H4 (cell line): ENCODE measurements around the gene SLC25A23. TPM values are rescaled to one million over a fixed set of nuclear protein-coding genes. Genes with fewer than 3 reads are reported as not detected.
A peak's percentile ranks its signal among the peaks of the same experiment; 100 is the strongest.

Experiments used
- DNase-seq: peaks from one replicate; pipeline ENCODE4 v3.0.0-alpha.2; 2015; ENCODE audit warnings: low spot score
- total RNA-seq: library from RNA; depleted of rRNA; stranded (reverse); fragments of >200 nt; shearing (Covaris generic); gene quantifications from 2 replicates; pipeline ENCODE4 v1.2.3, GENCODE V29; 2014

SLC25A23 gene
- total RNA-seq, 1 experiment from 2014 or later, result 16.6 TPM

- DNase-seq, result no peak
Measured at GRCh38 chr19:6481541-6482342, 22.1 kb upstream of the SLC25A23 start, which contains the start of gene DENND1C. Gene DENND1C (minus strand): TSS chr19:6481787. CDS start chr19:6481695, 92 bp downstream.

GRCh38 chr19:6480848-6481415, 21.3 kb upstream of the SLC25A23 start:
- DNase-seq, result no peak

- no peak for DNase-seq
Measured at GRCh38 chr19:6479836-6480398, 20.3 kb upstream of the SLC25A23 start.

- DNase-seq, result no peak
Measured at GRCh38 chr19:6478815-6479214, 19.2 kb upstream of the SLC25A23 start.

DNA sequence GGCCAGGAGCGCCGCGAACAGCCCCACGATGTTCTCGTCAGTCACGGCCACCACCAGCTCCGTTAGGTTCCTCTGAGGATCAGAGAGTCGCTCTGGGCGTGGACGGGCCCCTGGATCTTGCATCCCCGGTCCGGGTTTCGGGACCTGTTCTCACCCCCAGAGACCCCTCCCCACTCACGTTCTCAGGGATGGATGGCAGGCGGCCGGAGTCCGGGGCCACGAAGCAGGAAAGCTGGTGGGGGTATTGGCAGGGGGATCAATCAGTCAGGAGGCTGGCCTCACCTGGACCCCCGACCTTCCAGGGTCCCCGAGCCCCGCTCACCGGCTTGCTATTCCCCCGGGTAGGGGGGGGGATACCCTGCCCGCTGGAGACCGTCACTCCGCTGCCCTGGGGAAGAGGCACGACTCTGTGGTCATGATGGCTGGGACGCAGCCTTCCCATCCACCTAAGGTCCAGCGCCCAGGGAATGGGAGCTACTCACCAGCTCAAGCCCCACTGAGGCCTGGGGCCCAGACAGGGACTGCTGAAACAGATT, 17.4 kb upstream of the SLC25A23 start:
- no peak for DNase-seq

DNA sequence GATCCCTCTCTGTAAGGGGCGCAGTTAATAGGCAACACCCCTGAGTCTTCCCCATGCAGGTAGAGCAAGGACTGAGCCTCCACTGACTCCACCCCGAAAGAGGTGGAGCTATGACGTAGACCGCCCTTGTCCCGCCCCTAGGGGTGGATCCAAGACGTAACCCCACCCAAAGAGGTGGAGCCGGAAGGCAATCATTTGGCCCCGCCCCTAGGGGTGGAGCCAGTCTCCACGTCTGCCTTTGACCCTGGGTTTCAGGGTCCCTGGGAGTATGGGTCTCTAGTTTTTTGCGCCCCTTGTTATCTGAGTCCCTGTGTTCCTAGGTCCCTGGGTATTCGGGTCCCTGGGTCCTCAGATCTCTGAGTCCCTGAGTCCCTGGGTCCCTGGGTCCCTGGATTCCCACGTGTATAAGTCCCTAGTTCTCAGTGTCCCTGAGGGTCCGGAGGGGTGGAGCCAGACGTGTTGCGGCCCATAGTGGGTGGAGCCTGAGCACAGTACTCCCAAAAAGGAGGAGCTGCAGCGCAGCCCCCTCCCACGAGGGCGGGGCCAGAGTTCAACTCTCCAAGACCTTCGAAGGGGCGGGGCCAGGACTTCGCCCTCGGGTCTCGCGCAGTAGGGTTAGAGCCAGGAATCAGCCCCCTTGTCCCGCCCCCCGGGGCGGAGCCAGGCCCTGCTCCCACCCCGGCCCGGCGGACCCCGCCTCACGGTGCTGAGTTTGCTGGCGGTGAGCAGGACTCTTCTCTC, 16.7 kb upstream of the SLC25A23 start:
- DNase-seq, result no peak

DNA sequence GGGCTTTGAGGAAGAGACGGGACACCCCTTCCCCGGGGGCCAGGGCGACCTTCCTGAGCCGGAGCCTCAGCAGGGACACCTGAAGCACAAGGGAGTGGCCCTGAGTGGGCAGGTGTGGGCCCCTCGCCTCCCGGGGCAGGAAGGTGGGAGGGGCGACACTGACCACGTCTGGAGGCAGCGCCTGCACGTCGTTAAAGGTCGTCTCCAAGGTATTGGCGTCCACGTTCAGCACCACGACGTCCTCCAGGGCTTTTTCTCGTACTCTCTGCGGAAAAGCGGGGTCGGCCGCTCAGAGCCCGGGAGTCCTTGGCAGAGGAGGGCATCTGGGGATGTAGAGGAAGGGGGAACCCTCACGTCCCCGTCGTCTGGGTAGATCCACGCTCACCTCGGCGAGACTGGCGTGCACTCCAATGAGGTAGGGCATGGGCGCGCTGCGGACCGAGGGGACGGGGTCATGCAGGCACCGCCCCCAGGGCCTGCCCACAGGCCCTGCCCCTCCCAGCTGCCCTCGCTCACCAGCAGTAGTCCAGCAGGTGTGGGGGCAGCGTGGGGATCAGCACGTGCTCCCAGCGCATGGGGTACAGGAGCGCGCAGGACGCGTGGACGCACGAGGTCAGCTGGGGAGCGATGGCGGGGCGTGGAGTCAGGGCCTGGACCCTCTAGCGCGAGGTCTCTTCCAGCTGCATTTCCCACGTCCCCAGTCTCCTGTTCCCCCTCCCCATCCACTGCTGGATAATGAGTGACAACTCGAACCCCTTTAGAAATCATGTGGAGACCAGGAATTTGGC, 15.9 kb upstream of the SLC25A23 start:
- DNase-seq, result no peak

DNA sequence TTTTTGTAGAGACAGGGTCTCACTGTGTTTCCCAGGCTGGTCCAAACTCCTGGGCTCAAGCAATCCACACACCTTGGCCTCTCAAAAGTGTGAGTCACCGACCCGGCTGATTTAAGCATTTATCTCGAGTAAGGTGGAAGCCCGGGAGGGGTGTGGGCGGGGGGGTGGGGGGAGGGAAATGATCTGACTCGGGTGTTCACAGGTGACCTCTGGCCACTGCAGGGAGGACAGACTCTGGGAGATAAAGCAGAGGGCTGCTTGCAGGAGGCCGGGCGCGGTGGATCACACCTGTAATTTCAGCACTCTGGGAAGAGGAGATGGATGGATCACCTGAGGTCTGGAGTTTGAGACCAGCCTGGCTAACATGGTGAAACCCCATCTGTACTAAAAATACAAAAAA, 14.1 kb upstream of the SLC25A23 start:
- DNase-seq, result no peak

GRCh38 chr19:6472713-6473112, 13.1 kb upstream of the SLC25A23 start:
- no peak for DNase-seq

DNA sequence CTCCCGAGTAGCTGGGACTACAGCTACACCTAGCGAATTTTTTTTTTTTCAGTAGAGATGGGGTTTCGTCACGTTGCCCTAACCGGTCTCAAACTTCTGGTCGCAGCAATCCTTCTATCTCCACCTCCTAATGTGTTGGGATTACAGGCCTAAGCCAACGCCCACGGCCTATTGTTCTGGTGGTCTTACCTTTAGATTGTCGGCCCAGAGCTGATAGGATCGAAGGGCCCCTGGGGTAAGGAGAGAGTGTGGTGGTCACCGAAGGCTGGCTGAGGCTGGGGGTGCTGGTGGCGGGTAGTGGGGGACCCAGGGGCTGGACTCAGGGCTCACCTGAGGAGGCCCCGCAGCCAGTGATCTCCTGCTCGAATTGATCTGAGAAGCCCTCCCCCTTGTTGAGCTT, 11.5 kb upstream of the SLC25A23 start:
- no peak for DNase-seq

DNA sequence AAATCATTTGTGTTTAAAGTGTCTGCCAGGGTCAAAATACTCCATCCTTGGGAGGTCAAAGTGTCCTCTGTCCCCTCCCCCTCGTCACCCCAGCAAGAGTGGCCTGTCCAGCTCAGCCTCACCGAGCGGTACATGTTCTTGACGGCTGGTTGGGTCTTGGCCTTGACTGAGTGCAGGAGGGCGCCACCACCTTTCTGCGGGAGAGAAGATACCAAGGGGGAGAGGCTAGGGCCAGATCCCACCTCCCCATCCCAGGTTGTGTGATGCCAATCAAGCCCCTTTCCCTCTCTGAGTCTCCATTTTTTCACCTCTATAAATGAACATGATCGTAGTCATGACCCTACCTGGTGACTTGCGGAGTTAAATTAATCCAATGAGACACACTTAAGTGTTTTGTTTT, 10.6 kb upstream of the SLC25A23 start:
- DNase-seq, result no peak

- DNase-seq, result no peak
Measured at GRCh38 chr19:6467384-6467783, 7.8 kb upstream of the SLC25A23 start.

GRCh38 chr19:6466526-6467248, 7.1 kb upstream of the SLC25A23 start:
- DNase-seq, result no peak

GRCh38 chr19:6465663-6466062, 6.1 kb upstream of the SLC25A23 start:
- DNase-seq, result no peak

- no peak for DNase-seq
Measured at GRCh38 chr19:6465006-6465405, 5.4 kb upstream of the SLC25A23 start.

DNA sequence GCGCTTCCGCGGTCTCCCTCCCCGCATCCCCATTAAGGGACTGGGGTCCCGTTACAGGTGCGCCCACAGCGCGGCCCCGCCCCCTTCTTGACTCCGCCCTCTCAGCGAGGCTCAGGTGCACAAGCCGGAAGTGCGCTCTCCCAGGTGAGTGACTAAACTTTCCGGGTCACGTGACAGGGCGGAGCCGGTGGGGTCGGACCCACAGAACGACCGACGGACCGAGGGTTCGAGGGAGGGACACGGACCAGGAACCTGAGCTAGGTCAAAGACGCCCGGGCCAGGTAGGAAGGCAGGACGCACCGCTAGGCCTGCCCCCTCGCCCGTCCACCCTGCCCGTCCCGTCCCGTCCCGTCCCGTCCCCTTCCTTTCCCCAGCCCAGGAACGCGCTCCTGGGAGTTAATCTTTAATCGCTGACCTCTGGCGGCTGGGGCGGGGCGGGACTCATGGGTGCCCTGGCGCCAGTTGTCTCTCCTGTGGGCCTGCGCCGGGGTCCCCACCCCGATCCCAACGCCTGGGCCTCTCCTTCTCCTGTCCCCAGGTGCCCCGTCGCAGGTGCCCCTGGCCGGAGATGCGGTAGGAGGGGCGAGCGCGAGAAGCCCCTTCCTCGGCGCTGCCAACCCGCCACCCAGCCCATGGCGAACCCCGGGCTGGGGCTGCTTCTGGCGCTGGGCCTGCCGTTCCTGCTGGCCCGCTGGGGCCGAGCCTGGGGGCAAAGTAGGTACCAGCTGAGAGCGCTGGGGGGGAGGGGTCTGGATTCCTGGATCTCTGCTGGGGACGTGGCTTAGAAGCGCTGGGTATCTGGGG, 4.7 kb upstream of the SLC25A23 start, which contains the start of gene CRB3:
Gene CRB3, plus strand, starts transcription at position 202 of the 804 bp plus-strand sequence. Its CDS starts 431 bp downstream, at position 633.
- DNase-seq, result no peak

DNA sequence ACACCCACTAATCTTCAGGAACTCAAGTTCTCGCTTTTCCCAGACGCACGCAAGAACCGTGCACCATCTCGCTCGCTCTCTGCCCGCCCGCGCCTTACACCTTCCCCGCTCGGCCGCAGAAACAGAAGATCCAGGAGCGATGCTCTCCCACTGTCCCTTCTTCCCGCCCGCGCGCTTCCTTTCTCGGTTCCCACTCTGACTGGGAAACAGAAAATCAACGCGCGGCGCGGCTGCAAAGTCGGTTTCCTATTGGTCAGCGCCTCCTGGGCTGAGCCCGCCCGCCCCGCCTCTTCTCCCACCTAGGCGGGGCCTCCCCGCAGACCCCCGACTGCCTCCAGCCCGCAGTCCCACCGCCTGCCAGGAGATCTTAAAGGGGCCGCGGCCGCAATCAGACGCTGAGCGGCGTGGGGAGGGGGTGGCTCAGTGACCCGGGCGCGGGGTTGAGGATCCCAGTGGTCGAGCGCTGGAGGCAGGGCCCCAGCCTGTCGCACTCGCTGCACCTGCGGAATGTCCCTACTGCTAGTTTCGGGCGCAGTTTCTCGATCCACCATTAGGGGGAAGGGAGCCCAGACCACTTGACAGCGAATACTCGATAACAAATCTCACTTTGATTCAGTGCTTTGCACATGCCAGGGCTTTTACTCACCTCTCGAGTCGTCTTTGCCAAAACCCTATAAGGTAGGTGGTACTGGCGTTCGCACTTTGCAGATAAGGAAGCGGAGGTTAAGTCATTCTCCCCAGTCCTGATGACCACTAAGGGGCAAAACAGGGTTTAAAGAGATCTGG, 700 bp upstream of the SLC25A23 start:
- DNase-seq, result peak; percentile 92

GRCh38 chr19:6458695-6459261, 814 bp downstream of the SLC25A23 start:
- no peak for DNase-seq
